H1 (cell line): ENCODE data around the gene CDKL1. TPM values are rescaled to one million over a fixed set of nuclear protein-coding genes. Genes with fewer than 3 reads are reported as not detected.

Experiments used
- CTCF ChIA-PET: fragments of 300-600 bp; sonication (Branson Sonifier 250); formaldehyde crosslinking; loops from one replicate; lab custom pipeline; 2021; ENCODE audit not compliant: partially characterized antibody; lab: Charles Lee
- POLR2A ChIA-PET: fragments of 300-600 bp; sonication (Branson Sonifier 250); formaldehyde crosslinking; loops from one replicate; lab custom pipeline; 2021; ENCODE audit warnings: inconsistent platforms; ENCODE audit not compliant: partially characterized antibody; lab: Charles Lee
- DNase-seq, 2 experiments: peaks; one replicate each; pipeline versions ENCODE4 v3.0.0 to v3.0.0-alpha.2; 2010 to 2022; ENCODE audit warnings: low spot score in 2 of 2, low read depth in 1 of 2, mixed read lengths in 1 of 2
- FAIRE-seq: peaks from 2 replicates; lab custom pipeline; 2011; peaks lifted over from hg19 to GRCh38; lab: Jason Lieb, UNC
- H2AFZ ChIP-seq: 2 replicates; pipeline ENCODE4 v1.8.1; 2012; ENCODE audit warnings: low read length, inconsistent platforms
- H2AK5ac ChIP-seq: 2 replicates; pipeline ENCODE4 v1.6.1; 2013; ENCODE audit warnings: low read depth, low read length
- H2BK120ac ChIP-seq: replicated peaks from 2 replicates; pipeline ENCODE3; 2013; ENCODE audit warnings: low read depth, low read length, inconsistent platforms
- H2BK12ac ChIP-seq: 2 replicates; pipeline ENCODE4 v1.6.1; 2013; ENCODE audit warnings: low read depth, low read length
- H2BK15ac ChIP-seq: 2 replicates; pipeline ENCODE4 v1.6.1; 2013; ENCODE audit warnings: low read length
- H2BK20ac ChIP-seq: 2 replicates; pipeline ENCODE4 v1.6.1; 2013; ENCODE audit warnings: low read length
- H2BK5ac ChIP-seq: 2 replicates; pipeline ENCODE4 v1.6.1; 2013; ENCODE audit warnings: low read depth, low read length
- H3K14ac ChIP-seq: 2 replicates; pipeline ENCODE4 v1.6.1; 2013; ENCODE audit warnings: inconsistent platforms; ENCODE audit not compliant: insufficient read length
- H3K18ac ChIP-seq: 2 replicates; pipeline ENCODE4 v1.6.1; 2013; ENCODE audit warnings: low read length; ENCODE audit errors: extremely low read depth
- H3K23ac ChIP-seq: 2 replicates; pipeline ENCODE4 v1.6.1; 2013; ENCODE audit warnings: inconsistent platforms; ENCODE audit not compliant: insufficient read length
- H3K23me2 ChIP-seq: 2 replicates; pipeline ENCODE4 v1.6.1; 2013; ENCODE audit warnings: low read depth, low read length
- H3K27ac ChIP-seq: 2 replicates; pipeline ENCODE4 v1.6.1; 2011; ENCODE audit warnings: low read depth, low read length, inconsistent platforms
- H3K27me3 ChIP-seq, 4 experiments: replicated peaks in 1 of 4; 1 replicate in 1 of 4; 2 replicates in 3 of 4; pipeline versions ENCODE4 v1.6.1 to v1.8.1; 2011 to 2013; ENCODE audit warnings: low read length in 3 of 4, mild to moderate bottlenecking in 3 of 4, inconsistent platforms in 2 of 4, mixed read lengths in 2 of 4, moderate library complexity in 1 of 4; ENCODE audit not compliant: control insufficient read depth in 3 of 4, insufficient read depth in 3 of 4; ENCODE audit errors: extremely low read depth in 1 of 4
- H3K36me3 ChIP-seq, 4 experiments: 2 replicates each; pipeline versions ENCODE4 v1.6.1 to v1.8.1; 2011 to 2013; ENCODE audit warnings: mild to moderate bottlenecking in 4 of 4, low read length in 3 of 4, moderate library complexity in 2 of 4, control low read depth in 1 of 4, inconsistent platforms in 1 of 4; ENCODE audit not compliant: insufficient read depth in 4 of 4, control insufficient read depth in 2 of 4
- H3K4ac ChIP-seq: replicated peaks from 2 replicates; pipeline ENCODE3; 2013; ENCODE audit warnings: low read length, low read depth, mixed read lengths, inconsistent platforms; ENCODE audit not compliant: insufficient read length
- H3K4me1 ChIP-seq, 4 experiments: replicated peaks in 1 of 4; 1 replicate in 1 of 4; 2 replicates in 3 of 4; pipeline versions ENCODE4 v1.6.1 to v1.8.1; 2011 to 2013; ENCODE audit warnings: low read length in 3 of 4, inconsistent platforms in 2 of 4, mixed read lengths in 1 of 4; ENCODE audit not compliant: insufficient read depth in 4 of 4, control insufficient read depth in 3 of 4
- H3K4me2 ChIP-seq, 2 experiments: 2 replicates each; pipeline versions ENCODE4 v1.6.1 to v1.8.1; 2011 to 2013; ENCODE audit warnings: low read depth in 2 of 2, low read length in 2 of 2, control low read depth in 1 of 2, inconsistent platforms in 1 of 2, mild to moderate bottlenecking in 1 of 2; ENCODE audit not compliant: insufficient read depth in 1 of 2
- H3K4me3 ChIP-seq, 4 experiments: fragments of 200-600, 300-600 bp in 1 of 4; sonication (generic), shearing (Covaris generic), sonication (Bioruptor Twin) in 1 of 4; 2 replicates each; pipeline versions ENCODE4 v1.5.1 to v1.8.1; 2011 to 2016; ENCODE audit warnings: low read length in 4 of 4, low read depth in 3 of 4, control low read depth in 2 of 4, inconsistent platforms in 2 of 4, mild to moderate bottlenecking in 2 of 4, mixed read lengths in 1 of 4, moderate library complexity in 1 of 4; ENCODE audit not compliant: insufficient read depth in 2 of 4; ENCODE audit errors: extremely low read depth in 1 of 4
- H3K56ac ChIP-seq: replicated peaks from 2 replicates; pipeline ENCODE3; 2013; ENCODE audit warnings: low read depth, mild to moderate bottlenecking, mixed read lengths, low read length, inconsistent platforms; ENCODE audit not compliant: insufficient read length
- H3K79me1 ChIP-seq: 2 replicates; pipeline ENCODE4 v1.6.1; 2013; ENCODE audit warnings: low read depth, low read length, control low read depth
- H3K79me2 ChIP-seq, 2 experiments: 2 replicates each; pipeline versions ENCODE4 v1.6.1 to v1.8.1; 2012 to 2013; ENCODE audit warnings: low read length in 2 of 2, mild to moderate bottlenecking in 2 of 2, inconsistent platforms in 1 of 2; ENCODE audit not compliant: insufficient read depth in 2 of 2, control insufficient read depth in 1 of 2
- H3K9ac ChIP-seq, 4 experiments: replicated peaks in 1 of 4; 1 replicate in 1 of 4; 2 replicates in 3 of 4; pipeline versions ENCODE4 v1.6.1 to v1.8.1; 2011 to 2013; ENCODE audit warnings: low read depth in 3 of 4, low read length in 3 of 4, control low read depth in 2 of 4, mild to moderate bottlenecking in 2 of 4, moderate library complexity in 2 of 4, inconsistent platforms in 1 of 4; ENCODE audit errors: extremely low read depth in 1 of 4
- H3K9me3 ChIP-seq, 2 experiments: 2 replicates each; pipeline versions ENCODE4 v1.6.1 to v1.8.1; 2012 to 2013; ENCODE audit warnings: mild to moderate bottlenecking in 2 of 2, moderate library complexity in 2 of 2, control low read depth in 1 of 2, inconsistent platforms in 1 of 2, low read depth in 1 of 2, low read length in 1 of 2, mixed read lengths in 1 of 2; ENCODE audit not compliant: insufficient read depth in 2 of 2
- H4K20me1 ChIP-seq, 2 experiments: replicated peaks in 1 of 2; 2 replicates each; pipeline versions ENCODE3 to v1.8.1; 2011 to 2013; ENCODE audit warnings: inconsistent platforms in 2 of 2, low read length in 2 of 2, mild to moderate bottlenecking in 1 of 2; ENCODE audit not compliant: insufficient read depth in 2 of 2, control insufficient read depth in 1 of 2
- H4K5ac ChIP-seq: 2 replicates; pipeline ENCODE4 v1.6.1; 2013; ENCODE audit warnings: low read length, low read depth, mixed read lengths, inconsistent platforms; ENCODE audit not compliant: insufficient read length
- H4K8ac ChIP-seq: 2 replicates; pipeline ENCODE4 v1.8.0; 2013; ENCODE audit warnings: mild to moderate bottlenecking, moderate library complexity, low read length, inconsistent platforms; ENCODE audit not compliant: insufficient read depth; ENCODE audit errors: extremely low read depth
- H4K91ac ChIP-seq: replicated peaks from 2 replicates; pipeline ENCODE3; 2013; ENCODE audit warnings: low read length, mixed read lengths, inconsistent platforms; ENCODE audit not compliant: insufficient read length
- ASH2L ChIP-seq: fragments of 200-600, 300-600 bp; sonication (generic); IDR thresholded peaks from one replicate; pipeline ENCODE4 v1.7.1; 2017; ENCODE audit warnings: low read length
- ATF2 ChIP-seq: IDR thresholded peaks from 2 replicates; pipeline ENCODE4 v1.6.1; 2012; ENCODE audit warnings: low read length, inconsistent platforms
- CBX5 ChIP-seq: fragments of 300-800, 300-1000 bp; sonication (generic); IDR thresholded peaks from 2 replicates; pipeline ENCODE4 v1.7.1; 2016; ENCODE audit warnings: antibody characterized with exemption, low read length, low read depth
- CHD1 ChIP-seq: IDR thresholded peaks from 2 replicates; pipeline ENCODE4 v1.6.1; 2012; ENCODE audit warnings: low read depth, low read length, improper control_type of control experiment
- CREB1 ChIP-seq: IDR thresholded peaks from 2 replicates; pipeline ENCODE4 v1.6.1; 2012; ENCODE audit warnings: inconsistent platforms
- EGR1 ChIP-seq: IDR thresholded peaks from 2 replicates; pipeline ENCODE4 v1.6.1; 2011; ENCODE audit warnings: low read depth, low read length, borderline replicate concordance
- EZH2 ChIP-seq: fragments of 200-600 bp; sonication (generic); IDR thresholded peaks from 2 replicates; pipeline ENCODE4 v1.7.1; 2012; ENCODE audit warnings: low read depth, mild to moderate bottlenecking, moderate library complexity, low read length, inconsistent platforms; ENCODE audit not compliant: severe bottlenecking
- JUN ChIP-seq: IDR thresholded peaks from 2 replicates; pipeline ENCODE4 v1.6.1; 2011; ENCODE audit warnings: low read depth, mild to moderate bottlenecking, improper control_type of control experiment, low read length
- NANOG ChIP-seq: IDR thresholded peaks from 2 replicates; pipeline ENCODE4 v1.6.1; 2011; ENCODE audit warnings: low read length, low read depth, mild to moderate bottlenecking, inconsistent platforms; ENCODE audit not compliant: insufficient read depth, poor library complexity, severe bottlenecking
- SAP30 ChIP-seq: fragments of 300-600 bp; sonication (generic); IDR thresholded peaks from 2 replicates; pipeline ENCODE4 v1.7.1; 2012; ENCODE audit warnings: low read length, moderate library complexity, mild to moderate bottlenecking, inconsistent platforms; ENCODE audit not compliant: insufficient read depth, insufficient replicate concordance
- SUZ12 ChIP-seq: fragments of 200-600 bp; sonication (generic); IDR thresholded peaks from 2 replicates; pipeline ENCODE4 v1.6.1; 2012; ENCODE audit warnings: mild to moderate bottlenecking, inconsistent platforms, low read length, moderate library complexity, mixed read lengths
- TCF12 ChIP-seq: IDR thresholded peaks from 2 replicates; pipeline ENCODE4 v1.6.1; 2011; ENCODE audit warnings: low read depth, mild to moderate bottlenecking, low read length
- WGBS, 2 experiments: shearing (Covaris generic) in 1 of 2; methylation state at CpG; one replicate each; pipeline versions ENCODE4 v1.1.6 to v1.1.7; 2013 to 2015; ENCODE audit warnings: low lambda C conversion rate in 2 of 2, mixed read lengths in 2 of 2, inconsistent platforms in 1 of 2, low coverage in 1 of 2, missing lambda C conversion rate in 1 of 2; ENCODE audit not compliant: insufficient replicate concordance in 2 of 2, insufficient coverage in 1 of 2, insufficient read length in 1 of 2; ENCODE audit errors: extremely low coverage in 1 of 2, missing lambda C conversion rate in 1 of 2; 5-methylcytosine and 5-hydroxymethylcytosine counted together
- polyA plus RNA-seq, 7 experiments: library from polyadenylated mRNA; depleted of rRNA in 3 of 7; stranded (reverse) in 5 of 7; unstranded in 2 of 7; fragments of >200 nt in 5 of 7; fragments of 200-250 nt in 2 of 7; gene quantifications; 1 replicate in 5 of 7; 2 replicates in 1 of 7; 4 replicates in 1 of 7; pipeline versions ENCODE4 v1.2.1 to v1.2.3, GENCODE V29; 2011 to 2013; ENCODE audit warnings: missing spikeins in 2 of 7, mixed read lengths in 2 of 7
- total RNA-seq: library from RNA; stranded (reverse); fragmentation: NEBNext Ultra II Directional; extraction: Animal tissue kit (Norgen Biotek cat#: 25700); gene quantifications from 2 replicates; pipeline ENCODE4 v1.2.1, GENCODE V29; 2021

CDKL1 gene
- total and polyA plus RNA-seq, 2 of the 8 experiments (the other 6 are each of a cell fraction or from before 2014, with no cell fraction given) = 1.2 to 2.2 TPM

- H4K5ac ChIP-seq = no peak overlapping the region
- no peak overlapping the region for H3K9ac ChIP-seq
- ChIA-PET CTCF (interaction anchor here (1.3 kb wide), 1 partner anchor 148 kb away, joined by 3 read pairs; no protein-coding TSS in a partner anchor), POLR2A (interaction anchor here (0.6 to 1.9 kb wide), 4 partner anchors 50 to 728 kb away, joined by 3 to 4 read pairs (median 3); no protein-coding TSS in a partner anchor)
- H3K27ac ChIP-seq = no peak overlapping the region
- peaks cover 0 to 8% (median 7%) of the 10 kb centered on the region in 4 experiments; a peak in 6 of 7 replicates for H3K4me1 ChIP-seq
- H3K79me2 ChIP-seq = no peaks in the 10 kb centered on the region
- no peak overlapping the region for H2BK5ac ChIP-seq
- peaks cover 11% of the 10 kb centered on the region for H3K23me2 ChIP-seq
- no peak overlapping the region for H2BK120ac ChIP-seq
- FAIRE-seq (no peak), DNase-seq (no peak)
- no peak overlapping the region for H3K4me3 ChIP-seq
- H3K27me3 ChIP-seq = peaks cover 0 to 14% (median 9%) of the 10 kb centered on the region in 4 experiments; a peak in 4 of 7 replicates
- H3K23ac ChIP-seq = no peak overlapping the region
- H4K8ac ChIP-seq = no peak overlapping the region
- no peak overlapping the region for H2AFZ ChIP-seq
- H2BK15ac ChIP-seq = no peak overlapping the region
- H3K36me3 ChIP-seq = no peaks in the 10 kb centered on the region
- no peak overlapping the region for H2BK12ac ChIP-seq
- H2AK5ac ChIP-seq = no peak overlapping the region
- no peak overlapping the region for H3K14ac ChIP-seq
- no peak overlapping the region for H3K4ac ChIP-seq
- no peak overlapping the region for H3K56ac ChIP-seq
- 94% methylated on average over 5 of the region's 5 CpGs; no CpG with 5 or more reads in 1 of the 2 experiments for WGBS, 2 experiments
- H4K20me1 ChIP-seq = no peaks in the 10 kb centered on the region
- H3K4me2 ChIP-seq = no peak overlapping the region
- H4K91ac ChIP-seq = no peak overlapping the region
- no peaks in the 10 kb centered on the region for H3K9me3 ChIP-seq
- H2BK20ac ChIP-seq = no peak overlapping the region
- H3K79me1 ChIP-seq = no peaks in the 10 kb centered on the region
- no peak overlapping the region for H3K18ac ChIP-seq
- TF ChIP-seq ATF2 = no peak
- no peak for TF ChIP-seq SUZ12
- no peak for TF ChIP-seq CBX5
- no peak for TF ChIP-seq EGR1
- no peak for TF ChIP-seq CHD1
- no peak for TF ChIP-seq EZH2
- no peak for TF ChIP-seq ASH2L
- TF ChIP-seq SAP30 = no peak
- no peak for TF ChIP-seq NANOG
- no peak for TF ChIP-seq CREB1
- TF ChIP-seq JUN = no peak
- TF ChIP-seq TCF12 = no peak
Measured at GRCh38 chr14:50394713-50395112, 2.0 kb downstream of the CDKL1 start.
